Measurements from ENCODE around the gene IGF2R. TPM values are rescaled to one million over a fixed set of nuclear protein-coding genes. Genes with fewer than 3 reads are reported as not detected.

IGF2R gene
- total RNA-seq, 1 donor from 2014 or later = 73.4 TPM

GRCh38 chr6:160057080-160057479 lies 88.2 kb downstream of the IGF2R start:
- Histone ChIP-seq H3K4me3 (no peak overlapping the region), H3K27ac (no peak overlapping the region), H3K27me3 (no peaks in the 10 kb centered on the region), H3K4me1 (no peaks in the 10 kb centered on the region), H3K9me3 (no peaks in the 10 kb centered on the region), H3K36me3 (peaks cover 4 to 89% of the 10 kb centered on the region in 2 donors)
- intact Hi-C loops (cut with DNase I) = no loop called here
- no peak for DNase-seq (ENCODE audit: extremely low spot score in 2 of 2)
- TF ChIP-seq POLR2A (IDR thresholded peaks at IDR 0.05) = no peak
- TF ChIP-seq, protein P1, sequence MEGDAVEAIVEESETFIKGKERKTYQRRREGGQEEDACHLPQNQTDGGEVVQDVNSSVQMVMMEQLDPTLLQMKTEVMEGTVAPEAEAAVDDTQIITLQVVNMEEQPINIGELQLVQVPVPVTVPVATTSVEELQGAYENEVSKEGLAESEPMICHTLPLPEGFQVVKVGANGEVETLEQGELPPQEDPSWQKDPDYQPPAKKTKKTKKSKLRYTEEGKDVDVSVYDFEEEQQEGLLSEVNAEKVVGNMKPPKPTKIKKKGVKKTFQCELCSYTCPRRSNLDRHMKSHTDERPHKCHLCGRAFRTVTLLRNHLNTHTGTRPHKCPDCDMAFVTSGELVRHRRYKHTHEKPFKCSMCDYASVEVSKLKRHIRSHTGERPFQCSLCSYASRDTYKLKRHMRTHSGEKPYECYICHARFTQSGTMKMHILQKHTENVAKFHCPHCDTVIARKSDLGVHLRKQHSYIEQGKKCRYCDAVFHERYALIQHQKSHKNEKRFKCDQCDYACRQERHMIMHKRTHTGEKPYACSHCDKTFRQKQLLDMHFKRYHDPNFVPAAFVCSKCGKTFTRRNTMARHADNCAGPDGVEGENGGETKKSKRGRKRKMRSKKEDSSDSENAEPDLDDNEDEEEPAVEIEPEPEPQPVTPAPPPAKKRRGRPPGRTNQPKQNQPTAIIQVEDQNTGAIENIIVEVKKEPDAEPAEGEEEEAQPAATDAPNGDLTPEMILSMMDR (IDR thresholded peaks at IDR 0.05) = no peak

DNA sequence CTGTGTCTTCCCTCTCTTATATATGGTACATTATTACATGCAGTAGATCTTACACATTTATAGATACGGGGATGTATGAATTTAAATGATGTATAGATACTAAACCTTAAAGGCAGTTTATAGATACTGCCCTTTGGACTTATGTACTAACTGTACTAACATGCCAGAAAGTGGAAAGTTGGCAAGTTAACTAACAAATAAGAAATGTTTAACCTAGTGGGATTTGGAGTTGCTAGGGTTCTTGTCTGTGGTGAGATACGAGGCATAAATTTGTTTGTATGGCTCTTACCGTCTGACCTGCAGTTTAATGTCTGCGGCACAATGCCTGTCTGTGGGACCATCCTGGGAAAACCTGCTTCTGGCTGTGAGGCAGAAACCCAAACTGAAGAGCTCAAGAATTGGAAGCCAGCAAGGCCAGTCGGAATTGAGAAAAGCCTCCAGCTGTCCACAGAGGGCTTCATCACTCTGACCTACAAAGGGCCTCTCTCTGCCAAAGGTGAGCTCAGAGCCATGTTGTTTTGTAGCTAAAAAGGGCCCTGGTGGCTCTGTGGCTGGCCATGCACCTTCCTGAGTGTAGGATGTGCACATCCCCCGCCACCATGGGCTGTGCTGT lies 89.8 kb downstream of the IGF2R start:
- no peak overlapping the region for H3K4me3 ChIP-seq
- intact Hi-C loops (cut with DNase I) = no loop called here
- no peak overlapping the region for H3K27ac ChIP-seq
- H3K4me1 ChIP-seq = no peaks in the 10 kb centered on the region
- H3K9me3 ChIP-seq = no peaks in the 10 kb centered on the region
- H3K27me3 ChIP-seq = no peaks in the 10 kb centered on the region
- H3K36me3 ChIP-seq = peaks cover 4 to 94% of the 10 kb centered on the region in 2 donors
- TF ChIP-seq, protein P1 (IDR thresholded peaks at IDR 0.05) = no peak
- TF ChIP-seq POLR2AphosphoS5 (IDR thresholded peaks at IDR 0.05; ENCODE audit: insufficient read depth in 1 of 2, low read depth in 1 of 2) (no peak), POLR2A (IDR thresholded peaks at IDR 0.05) (no peak)
- DNase-seq (ENCODE audit: extremely low spot score in 2 of 2) = no peak

DNA sequence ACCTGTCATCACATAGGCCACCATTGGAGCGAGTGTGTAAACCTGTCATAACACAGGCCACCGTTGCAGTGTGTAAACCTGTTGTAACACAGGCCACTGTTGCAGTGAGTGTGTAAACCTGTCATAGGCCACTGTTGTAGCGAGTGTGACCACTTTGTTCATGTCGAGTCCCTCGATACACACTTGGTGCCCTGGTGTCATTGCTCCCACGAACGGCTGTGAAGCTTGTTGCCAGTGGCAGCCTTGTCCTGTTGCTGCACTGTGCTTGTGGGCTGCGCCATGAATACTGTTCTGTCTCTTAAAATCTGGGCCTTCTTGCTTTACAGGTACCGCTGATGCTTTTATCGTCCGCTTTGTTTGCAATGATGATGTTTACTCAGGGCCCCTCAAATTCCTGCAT lies 91.3 kb downstream of the IGF2R start:
- Histone ChIP-seq H3K4me1 (no peaks in the 10 kb centered on the region), H3K27ac (no peak overlapping the region), H3K27me3 (no peaks in the 10 kb centered on the region), H3K36me3 (peaks cover 4 to 95% of the 10 kb centered on the region in 2 donors), H3K4me3 (no peak overlapping the region), H3K9me3 (no peaks in the 10 kb centered on the region)
- TF ChIP-seq POLR2A (IDR thresholded peaks at IDR 0.05) (no peak), POLR2AphosphoS5 (IDR thresholded peaks at IDR 0.05; ENCODE audit: insufficient read depth in 1 of 2, low read depth in 1 of 2) (no peak)
- TF ChIP-seq, protein P1 (IDR thresholded peaks at IDR 0.05) = no peak
- intact Hi-C loops (cut with DNase I) = no loop called here
- DNase-seq (ENCODE audit: extremely low spot score in 2 of 2) = no peak

DNA sequence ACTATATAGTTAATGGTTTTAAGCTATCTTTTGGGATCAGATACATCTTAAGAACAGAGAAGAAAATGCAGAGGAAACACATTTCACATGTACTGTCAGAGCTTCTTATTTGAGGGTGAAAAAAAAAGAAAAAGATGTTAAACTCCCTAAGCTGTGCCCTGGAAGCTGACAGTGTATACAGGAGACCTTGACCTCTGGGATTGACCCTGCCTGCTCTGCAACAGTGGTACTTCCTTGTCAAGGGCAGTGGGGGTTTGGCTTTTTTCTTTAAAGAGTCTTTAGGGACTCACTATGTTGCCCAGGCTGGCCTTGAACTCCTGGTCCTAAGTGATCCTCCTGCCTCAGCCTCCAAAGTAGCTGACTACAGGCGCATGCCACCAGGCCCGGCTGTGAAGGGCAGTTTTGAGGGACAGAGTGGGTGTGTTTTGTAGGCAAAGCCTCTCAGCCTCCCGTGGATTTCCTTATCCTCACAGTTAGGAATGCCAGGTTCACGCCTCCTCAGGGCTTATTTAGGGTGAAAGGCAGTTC lies 92.1 kb downstream of the IGF2R start:
- no peaks in the 10 kb centered on the region for H3K27me3 ChIP-seq
- no peak overlapping the region for H3K4me3 ChIP-seq
- intact Hi-C loops (cut with DNase I) = no loop called here
- TF ChIP-seq, protein P1 (IDR thresholded peaks at IDR 0.05) = no peak
- TF ChIP-seq POLR2A (IDR thresholded peaks at IDR 0.05) (no peak), POLR2AphosphoS5 (IDR thresholded peaks at IDR 0.05; ENCODE audit: insufficient read depth in 1 of 2, low read depth in 1 of 2) (no peak)
- H3K4me1 ChIP-seq = no peaks in the 10 kb centered on the region
- H3K9me3 ChIP-seq = no peaks in the 10 kb centered on the region
- H3K36me3 ChIP-seq = peaks cover 4 to 89% of the 10 kb centered on the region in 2 donors
- no peak for DNase-seq (ENCODE audit: extremely low spot score in 2 of 2)
- H3K27ac ChIP-seq = no peak overlapping the region

- Histone ChIP-seq H3K27ac (no peak overlapping the region), H3K4me1 (no peaks in the 10 kb centered on the region), H3K27me3 (no peaks in the 10 kb centered on the region), H3K9me3 (no peaks in the 10 kb centered on the region), H3K4me3 (no peak overlapping the region), H3K36me3 (peaks cover 4 to 74% of the 10 kb centered on the region in 2 donors)
- intact Hi-C loops (cut with DNase I) = no loop called here
- TF ChIP-seq POLR2A (IDR thresholded peaks at IDR 0.05) = no peak
- no peak for TF ChIP-seq POLR2AphosphoS5 (IDR thresholded peaks at IDR 0.05; ENCODE audit: insufficient read depth in 1 of 2, low read depth in 1 of 2)
- TF ChIP-seq, protein P1 (IDR thresholded peaks at IDR 0.05) = no peak
- no peak for DNase-seq (ENCODE audit: extremely low spot score in 2 of 2)
Observed at GRCh38 chr6:160063771-160064413, 95.0 kb downstream of the IGF2R start.

Measured in vagina (tissue), 2 donors.